Liver (tissue), 9 donors: Measurements from ENCODE around the gene PITPNM3. TPM values are rescaled to one million over a fixed set of nuclear protein-coding genes. Genes with fewer than 3 reads are reported as not detected.
"Not testable (repeated sequence)": the region's sequence is repeated elsewhere in the genome, so short reads cannot be mapped to it uniquely, and the experiment has no call there.

Experiments
- DNase-seq: peaks from one replicate; pipeline ENCODE4 v3.0.0-alpha.2; 2017; ENCODE audit warnings: low spot score
- H3K27ac ChIP-seq, 2 donors: one replicate each; pipeline ENCODE4 v1.7.0; 2013; ENCODE audit warnings: inconsistent platforms in 2 of 2, low read length in 2 of 2, control low read depth in 1 of 2, low read depth in 1 of 2, mild to moderate bottlenecking in 1 of 2
- H3K27me3 ChIP-seq, 4 donors: one replicate each; pipeline versions ENCODE4 v1.6.1 to v1.7.0; 2013; ENCODE audit warnings: low read length in 3 of 4, inconsistent platforms in 1 of 4, mild to moderate bottlenecking in 1 of 4, moderate library complexity in 1 of 4; ENCODE audit not compliant: control insufficient read depth in 4 of 4, insufficient read depth in 4 of 4
- H3K36me3 ChIP-seq, 4 donors: one replicate each; pipeline versions ENCODE4 v1.6.1 to v1.7.0; 2013; ENCODE audit warnings: low read length in 3 of 4, mild to moderate bottlenecking in 3 of 4, low read depth in 1 of 4, moderate library complexity in 1 of 4; ENCODE audit not compliant: control insufficient read depth in 4 of 4, insufficient read depth in 3 of 4
- H3K4me1 ChIP-seq, 4 donors: one replicate each; pipeline versions ENCODE4 v1.6.1 to v1.7.0; 2013; ENCODE audit warnings: low read length in 3 of 4, mild to moderate bottlenecking in 3 of 4, moderate library complexity in 1 of 4; ENCODE audit not compliant: control insufficient read depth in 4 of 4, insufficient read depth in 4 of 4
- H3K4me3 ChIP-seq, 3 donors: one replicate each; pipeline versions ENCODE4 v1.6.1 to v1.7.0; 2013; ENCODE audit warnings: low read length in 3 of 3, control low read depth in 1 of 3, low read depth in 1 of 3, mild to moderate bottlenecking in 1 of 3
- H3K9ac ChIP-seq, 2 donors: one replicate each; pipeline ENCODE4 v1.7.0; 2013; ENCODE audit warnings: low read length in 2 of 2, mild to moderate bottlenecking in 2 of 2, moderate library complexity in 2 of 2, control low read depth in 1 of 2, low read depth in 1 of 2
- H3K9me3 ChIP-seq, 4 donors: one replicate each; pipeline versions ENCODE4 v1.6.1 to v1.7.0; 2013; ENCODE audit warnings: low read length in 3 of 4; ENCODE audit not compliant: control insufficient read depth in 4 of 4
- EGR1 ChIP-seq, 2 donors: IDR thresholded peaks; 2 replicates each; pipeline ENCODE4 v1.6.1; 2016 to 2018; ENCODE audit warnings: antibody characterized with exemption in 2 of 2, low read depth in 2 of 2
- FOXA1 ChIP-seq: IDR thresholded peaks from 2 replicates; pipeline ENCODE4 v1.6.1; 2016; ENCODE audit warnings: antibody characterized with exemption
- GABPA ChIP-seq, 2 donors: IDR thresholded peaks in 1 of 2; conservative IDR thresholded peaks in 1 of 2; 2 replicates each; pipeline ENCODE4 v1.6.1; 2016; ENCODE audit warnings: antibody characterized with exemption in 2 of 2, mild to moderate bottlenecking in 1 of 2, moderate library complexity in 1 of 2
- HNF4A ChIP-seq, 2 donors: conservative IDR thresholded peaks; 2 replicates each; pipeline ENCODE4 v1.6.1; 2016; ENCODE audit warnings: antibody characterized with exemption in 2 of 2, mild to moderate bottlenecking in 2 of 2
- HNF4G ChIP-seq: IDR thresholded peaks from 2 replicates; pipeline ENCODE4 v1.6.1; 2016; ENCODE audit warnings: antibody characterized with exemption
- NR2F2 ChIP-seq: IDR thresholded peaks from 2 replicates; pipeline ENCODE4 v1.6.1; 2016; ENCODE audit warnings: antibody characterized with exemption
- RXRA ChIP-seq, 2 donors: IDR thresholded peaks; 2 replicates each; pipeline ENCODE4 v1.6.1; 2017 to 2018; ENCODE audit warnings: antibody characterized with exemption in 2 of 2, mild to moderate bottlenecking in 1 of 2
- SP1 ChIP-seq: IDR thresholded peaks from 2 replicates; pipeline ENCODE4 v1.6.1; 2018; ENCODE audit warnings: antibody characterized with exemption, mild to moderate bottlenecking
- YY1 ChIP-seq: IDR thresholded peaks from 2 replicates; pipeline ENCODE4 v1.6.1; 2016; ENCODE audit warnings: antibody characterized with exemption, mild to moderate bottlenecking
- WGBS: extraction: QIAGEN DNeasy Blood & Tissue Kit; methylation state at CpG from one replicate; pipeline ENCODE4 v1.1.7; 2013; 5-methylcytosine and 5-hydroxymethylcytosine counted together
- polyA plus RNA-seq, 2 donors: library from polyadenylated mRNA; stranded (reverse) in 1 of 2; unstranded in 1 of 2; fragments of 200-250 nt in 1 of 2; fragments of >200 nt in 1 of 2; fragmentation: Nextera tagmentation in 1 of 2; extraction: Ambion mirVana in 1 of 2; gene quantifications; one replicate each; pipeline versions ENCODE4 v1.2.1 to v1.2.3, GENCODE V29; 2013 to 2015
- total RNA-seq, 2 donors: library from RNA; depleted of rRNA; stranded (reverse); fragments of >200 nt; gene quantifications; one replicate each; pipeline ENCODE4 v1.2.3, GENCODE V29; 2014
- TF ChIP-seq, protein P1 (sequence below): IDR thresholded peaks from 2 replicates; pipeline ENCODE4 v1.6.1; 2016; ENCODE audit warnings: antibody characterized with exemption
- TF ChIP-seq, protein P2 (sequence below): IDR thresholded peaks from 2 replicates; pipeline ENCODE4 v1.6.1; 2016; ENCODE audit warnings: antibody characterized with exemption
- TF ChIP-seq, protein P3 (sequence below): fragments of 150-350 bp; IDR thresholded peaks from 2 replicates; pipeline ENCODE4 v1.5.1; 2017; ENCODE audit warnings: improper control_type of control experiment, low read depth, low read length; ENCODE audit not compliant: missing input control
- TF ChIP-seq, protein P4 (sequence below): IDR thresholded peaks from 2 replicates; pipeline ENCODE4 v1.6.1; 2016; ENCODE audit warnings: antibody characterized with exemption, mild to moderate bottlenecking
- TF ChIP-seq, protein P5 (sequence below): IDR thresholded peaks from 2 replicates; pipeline ENCODE4 v1.6.1; 2016; ENCODE audit warnings: antibody characterized with exemption
- donor health status: healthy.
- donor health status: healthy.
- donor health status: healthy.
- donor health status: healthy.
- donor health status: healthy.

Gene PITPNM3
- total and polyA plus RNA-seq, 4 donors: 1.5 to 5.0 (median 1.8) TPM

DNA sequence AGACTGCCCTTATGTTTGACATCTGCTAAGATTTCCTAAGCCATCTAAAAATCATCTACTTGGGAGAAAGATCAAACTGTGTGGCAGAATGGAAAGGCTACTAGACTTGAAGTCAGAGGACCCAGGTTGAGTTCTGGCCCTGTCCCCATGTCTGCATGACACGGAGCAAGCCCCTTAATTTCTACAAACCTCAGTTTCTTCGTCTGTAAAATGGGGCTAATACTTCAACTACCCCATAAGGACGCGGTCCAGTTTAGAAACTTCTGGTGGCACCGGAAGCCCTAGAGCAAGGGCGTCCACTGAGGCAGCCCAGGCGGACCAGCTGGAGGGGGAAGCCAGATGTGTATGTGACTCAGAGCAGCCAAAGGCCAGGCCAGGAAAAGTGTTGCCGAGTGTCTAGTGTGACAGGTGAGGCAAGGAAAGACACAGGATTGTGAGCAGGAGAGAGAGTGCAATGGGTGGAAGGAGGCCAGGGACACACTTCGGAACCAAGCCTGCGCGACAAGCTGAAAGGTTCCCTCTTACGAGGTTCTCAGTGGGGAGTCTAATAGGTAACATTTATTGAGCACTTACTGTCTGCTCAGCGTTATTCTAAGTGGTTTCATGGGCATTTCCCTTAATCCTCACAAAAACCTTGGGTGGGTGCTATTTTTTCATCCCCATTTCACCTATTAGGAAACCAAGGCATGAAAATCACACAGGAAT lies 17.8 kb upstream of the PITPNM3 start:
- Histone ChIP-seq H3K36me3 (peaks cover 0 to 6% (median 3%) of the 10 kb centered on the region in 4 donors), H3K9ac (no peak overlapping the region), H3K4me1 (no peaks in the 10 kb centered on the region), H3K9me3 (no peaks in the 10 kb centered on the region), H3K27ac (no peak overlapping the region), H3K27me3 (no peaks in the 10 kb centered on the region), H3K4me3 (no peak overlapping the region)
- TF ChIP-seq, protein P1, sequence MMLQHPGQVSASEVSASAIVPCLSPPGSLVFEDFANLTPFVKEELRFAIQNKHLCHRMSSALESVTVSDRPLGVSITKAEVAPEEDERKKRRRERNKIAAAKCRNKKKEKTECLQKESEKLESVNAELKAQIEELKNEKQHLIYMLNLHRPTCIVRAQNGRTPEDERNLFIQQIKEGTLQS: no peak
- TF ChIP-seq RXRA (IDR thresholded peaks at IDR 0.05) (no peak), YY1 (no peak), HNF4G (no peak), NR2F2 (no peak), FOXA1 (no peak), HNF4A (conservative IDR thresholded peaks at IDR 0.05) (no peak), GABPA (IDR thresholded peaks at IDR 0.05 in 1 of 2, conservative IDR thresholded peaks at IDR 0.05 in 1 of 2) (no peak), SP1 (no peak), EGR1 (IDR thresholded peaks at IDR 0.05; ENCODE audit: low read depth in 2 of 2) (no peak)
- TF ChIP-seq, protein P2, sequence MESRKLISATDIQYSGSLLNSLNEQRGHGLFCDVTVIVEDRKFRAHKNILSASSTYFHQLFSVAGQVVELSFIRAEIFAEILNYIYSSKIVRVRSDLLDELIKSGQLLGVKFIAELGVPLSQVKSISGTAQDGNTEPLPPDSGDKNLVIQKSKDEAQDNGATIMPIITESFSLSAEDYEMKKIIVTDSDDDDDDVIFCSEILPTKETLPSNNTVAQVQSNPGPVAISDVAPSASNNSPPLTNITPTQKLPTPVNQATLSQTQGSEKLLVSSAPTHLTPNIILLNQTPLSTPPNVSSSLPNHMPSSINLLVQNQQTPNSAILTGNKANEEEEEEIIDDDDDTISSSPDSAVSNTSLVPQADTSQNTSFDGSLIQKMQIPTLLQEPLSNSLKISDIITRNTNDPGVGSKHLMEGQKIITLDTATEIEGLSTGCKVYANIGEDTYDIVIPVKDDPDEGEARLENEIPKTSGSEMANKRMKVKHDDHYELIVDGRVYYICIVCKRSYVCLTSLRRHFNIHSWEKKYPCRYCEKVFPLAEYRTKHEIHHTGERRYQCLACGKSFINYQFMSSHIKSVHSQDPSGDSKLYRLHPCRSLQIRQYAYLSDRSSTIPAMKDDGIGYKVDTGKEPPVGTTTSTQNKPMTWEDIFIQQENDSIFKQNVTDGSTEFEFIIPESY: no peak
- TF ChIP-seq, protein P3, sequence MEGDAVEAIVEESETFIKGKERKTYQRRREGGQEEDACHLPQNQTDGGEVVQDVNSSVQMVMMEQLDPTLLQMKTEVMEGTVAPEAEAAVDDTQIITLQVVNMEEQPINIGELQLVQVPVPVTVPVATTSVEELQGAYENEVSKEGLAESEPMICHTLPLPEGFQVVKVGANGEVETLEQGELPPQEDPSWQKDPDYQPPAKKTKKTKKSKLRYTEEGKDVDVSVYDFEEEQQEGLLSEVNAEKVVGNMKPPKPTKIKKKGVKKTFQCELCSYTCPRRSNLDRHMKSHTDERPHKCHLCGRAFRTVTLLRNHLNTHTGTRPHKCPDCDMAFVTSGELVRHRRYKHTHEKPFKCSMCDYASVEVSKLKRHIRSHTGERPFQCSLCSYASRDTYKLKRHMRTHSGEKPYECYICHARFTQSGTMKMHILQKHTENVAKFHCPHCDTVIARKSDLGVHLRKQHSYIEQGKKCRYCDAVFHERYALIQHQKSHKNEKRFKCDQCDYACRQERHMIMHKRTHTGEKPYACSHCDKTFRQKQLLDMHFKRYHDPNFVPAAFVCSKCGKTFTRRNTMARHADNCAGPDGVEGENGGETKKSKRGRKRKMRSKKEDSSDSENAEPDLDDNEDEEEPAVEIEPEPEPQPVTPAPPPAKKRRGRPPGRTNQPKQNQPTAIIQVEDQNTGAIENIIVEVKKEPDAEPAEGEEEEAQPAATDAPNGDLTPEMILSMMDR: no peak
- TF ChIP-seq, protein P4, sequence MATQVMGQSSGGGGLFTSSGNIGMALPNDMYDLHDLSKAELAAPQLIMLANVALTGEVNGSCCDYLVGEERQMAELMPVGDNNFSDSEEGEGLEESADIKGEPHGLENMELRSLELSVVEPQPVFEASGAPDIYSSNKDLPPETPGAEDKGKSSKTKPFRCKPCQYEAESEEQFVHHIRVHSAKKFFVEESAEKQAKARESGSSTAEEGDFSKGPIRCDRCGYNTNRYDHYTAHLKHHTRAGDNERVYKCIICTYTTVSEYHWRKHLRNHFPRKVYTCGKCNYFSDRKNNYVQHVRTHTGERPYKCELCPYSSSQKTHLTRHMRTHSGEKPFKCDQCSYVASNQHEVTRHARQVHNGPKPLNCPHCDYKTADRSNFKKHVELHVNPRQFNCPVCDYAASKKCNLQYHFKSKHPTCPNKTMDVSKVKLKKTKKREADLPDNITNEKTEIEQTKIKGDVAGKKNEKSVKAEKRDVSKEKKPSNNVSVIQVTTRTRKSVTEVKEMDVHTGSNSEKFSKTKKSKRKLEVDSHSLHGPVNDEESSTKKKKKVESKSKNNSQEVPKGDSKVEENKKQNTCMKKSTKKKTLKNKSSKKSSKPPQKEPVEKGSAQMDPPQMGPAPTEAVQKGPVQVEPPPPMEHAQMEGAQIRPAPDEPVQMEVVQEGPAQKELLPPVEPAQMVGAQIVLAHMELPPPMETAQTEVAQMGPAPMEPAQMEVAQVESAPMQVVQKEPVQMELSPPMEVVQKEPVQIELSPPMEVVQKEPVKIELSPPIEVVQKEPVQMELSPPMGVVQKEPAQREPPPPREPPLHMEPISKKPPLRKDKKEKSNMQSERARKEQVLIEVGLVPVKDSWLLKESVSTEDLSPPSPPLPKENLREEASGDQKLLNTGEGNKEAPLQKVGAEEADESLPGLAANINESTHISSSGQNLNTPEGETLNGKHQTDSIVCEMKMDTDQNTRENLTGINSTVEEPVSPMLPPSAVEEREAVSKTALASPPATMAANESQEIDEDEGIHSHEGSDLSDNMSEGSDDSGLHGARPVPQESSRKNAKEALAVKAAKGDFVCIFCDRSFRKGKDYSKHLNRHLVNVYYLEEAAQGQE: no peak
- TF ChIP-seq, protein P5, sequence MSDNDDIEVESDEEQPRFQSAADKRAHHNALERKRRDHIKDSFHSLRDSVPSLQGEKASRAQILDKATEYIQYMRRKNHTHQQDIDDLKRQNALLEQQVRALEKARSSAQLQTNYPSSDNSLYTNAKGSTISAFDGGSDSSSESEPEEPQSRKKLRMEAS: no peak
- no peak for DNase-seq
- 96% methylated on average over 13 of the region's 13 CpGs for WGBS

DNA sequence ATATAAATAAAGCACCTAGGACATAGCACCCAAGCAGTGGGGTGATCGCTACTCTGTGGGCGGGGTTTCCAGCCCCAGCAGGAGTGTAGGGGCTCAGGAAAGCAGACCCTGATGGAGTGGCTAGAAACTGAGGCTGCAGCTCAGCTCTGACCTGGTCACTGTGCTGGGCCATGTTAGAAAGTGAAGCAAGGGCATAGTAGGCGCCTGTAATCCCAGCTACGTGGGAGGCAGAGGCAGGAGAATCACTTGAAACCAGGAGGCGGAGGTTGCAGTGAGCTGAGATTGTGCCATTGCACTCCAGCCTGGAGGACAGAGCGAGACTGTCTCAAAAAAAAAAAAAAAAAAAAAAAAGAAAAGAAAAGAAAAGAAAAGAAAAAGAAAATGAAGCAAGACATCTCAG lies 17.1 kb upstream of the PITPNM3 start:
- H3K4me1 ChIP-seq, H3K9ac ChIP-seq, H3K36me3 ChIP-seq, DNase-seq, H3K27ac ChIP-seq, H3K9me3 ChIP-seq, H3K4me3 ChIP-seq, H3K27me3 ChIP-seq: not testable (repeated sequence)
- 97% methylated on average over 6 of the region's 6 CpGs for WGBS
